DLD1 (cell line): Measurements from ENCODE around the gene IGSF5.
"Not testable (repeated sequence)": the region's sequence is repeated elsewhere in the genome, so short reads cannot be mapped to it uniquely, and the experiment has no call there.

Source experiments
- in situ Hi-C: cut with HindIII; loops from 2 replicates; pipeline ENCODE4 v1.10.0; 2017; ENCODE audit warnings: low sequenced_read_pairs

The IGSF5 gene

GRCh38 chr21:39737376-39738000 lies 7.5 kb upstream of the IGSF5 start:
- in situ Hi-C loops = no loop called here

GRCh38 chr21:39738566-39738965 lies 6.4 kb upstream of the IGSF5 start:
- in situ Hi-C loops = no loop called here

DNA sequence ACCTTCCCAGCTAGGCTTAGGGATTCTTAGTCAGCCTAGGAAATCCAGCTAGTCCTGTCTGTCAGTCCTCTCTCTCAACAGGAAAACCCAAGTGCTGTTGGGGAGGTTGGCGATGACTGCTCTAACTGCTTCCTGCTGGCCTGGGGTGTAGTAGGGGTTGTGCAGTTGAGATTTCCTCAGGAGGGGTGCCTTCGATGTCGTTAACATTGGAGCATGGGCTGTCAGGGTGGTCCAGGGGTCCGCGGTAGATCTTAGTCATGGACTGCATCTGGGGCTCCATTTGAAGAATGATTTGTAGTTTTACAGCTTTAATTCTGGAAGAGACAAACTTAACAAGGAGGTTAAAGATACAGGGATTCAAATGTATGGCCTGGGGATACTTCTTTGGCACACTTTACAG lies 5.5 kb upstream of the IGSF5 start:
- in situ Hi-C loops = not testable (repeated sequence)

DNA sequence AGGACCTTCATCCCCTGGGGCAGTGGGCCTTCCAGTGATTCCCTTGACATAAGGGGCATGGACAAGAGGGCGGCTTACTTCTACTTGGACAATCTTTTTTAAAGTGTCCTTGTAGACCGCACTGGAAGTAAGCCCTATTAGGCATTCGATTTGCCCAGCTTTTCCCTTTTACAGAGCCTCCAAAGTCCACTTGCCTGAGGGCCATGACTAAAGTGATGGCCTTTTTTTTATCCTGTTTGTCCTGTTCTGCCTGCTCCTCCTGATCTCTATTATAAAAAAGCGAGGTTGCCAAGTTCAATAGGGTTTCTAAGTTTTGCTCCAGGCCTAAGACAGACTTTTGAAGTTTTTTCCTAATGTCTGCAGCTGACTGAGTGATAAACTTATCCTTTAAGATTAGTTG lies 2.4 kb upstream of the IGSF5 start:
- in situ Hi-C loops = not testable (repeated sequence)

- in situ Hi-C loops = not testable (repeated sequence)
Observed at GRCh38 chr21:39745332-39745731, 349 bp downstream of the IGSF5 start.

- in situ Hi-C loops = no loop called here
Observed at GRCh38 chr21:39750670-39751069, 5.7 kb downstream of the IGSF5 start.

GRCh38 chr21:39754811-39755210 lies 9.8 kb downstream of the IGSF5 start:
- in situ Hi-C loops = no loop called here

GRCh38 chr21:39756285-39756684 lies 11.3 kb downstream of the IGSF5 start:
- in situ Hi-C loops = no loop called here

DNA sequence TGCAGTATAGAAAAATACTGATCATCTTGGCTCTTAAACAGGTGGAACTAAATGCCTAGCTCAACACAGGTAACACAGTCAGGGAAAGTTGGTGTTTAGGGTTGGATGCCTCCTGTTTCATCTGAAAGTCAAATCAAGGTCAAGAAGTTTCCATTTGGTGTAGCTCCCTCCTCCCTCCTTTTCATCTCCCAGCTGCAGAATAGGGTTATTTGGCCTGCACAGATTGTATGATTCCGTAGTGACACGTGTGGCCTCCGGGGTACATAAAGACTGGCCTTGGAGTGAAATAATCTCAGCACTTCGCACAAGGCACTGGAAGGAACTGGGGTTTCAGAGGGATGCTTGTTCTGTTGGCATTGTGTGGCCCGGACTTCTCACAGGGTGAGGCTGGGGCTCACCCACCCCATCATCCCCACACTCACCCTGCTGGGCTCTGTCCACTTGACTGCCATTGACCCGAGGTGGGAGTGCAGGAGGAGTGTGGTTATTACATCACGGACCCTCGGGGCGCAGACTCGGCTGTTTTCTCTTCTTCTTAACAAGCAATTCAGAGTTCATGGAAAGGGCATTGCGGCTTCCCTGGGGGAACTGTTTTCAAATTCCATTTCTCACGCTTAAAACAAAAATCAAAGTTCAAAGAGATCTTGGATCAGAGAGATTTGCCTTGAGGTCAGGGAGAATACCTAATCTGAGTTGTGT lies 18.4 kb downstream of the IGSF5 start:
- in situ Hi-C loops = no loop called here

DNA sequence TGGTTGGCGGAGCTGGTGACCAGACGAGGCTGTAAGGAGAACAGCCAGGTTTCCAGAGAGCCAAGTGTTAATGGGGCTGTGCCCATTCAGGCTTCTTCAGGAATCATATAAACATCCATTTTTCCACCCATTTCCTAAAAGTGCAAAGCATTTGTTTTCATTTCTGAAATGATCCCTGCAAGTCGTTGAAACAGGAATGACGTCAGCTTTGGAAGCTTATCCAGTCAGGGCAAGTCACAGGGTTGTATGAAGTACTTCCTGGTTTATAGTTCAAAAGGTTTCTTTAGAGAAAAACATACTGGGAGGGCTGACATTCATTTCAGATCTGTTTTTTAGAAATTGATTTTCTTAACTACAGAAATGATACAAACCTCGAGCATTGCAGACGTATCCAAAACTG lies 29.2 kb downstream of the IGSF5 start:
- in situ Hi-C loops = no loop called here

DNA sequence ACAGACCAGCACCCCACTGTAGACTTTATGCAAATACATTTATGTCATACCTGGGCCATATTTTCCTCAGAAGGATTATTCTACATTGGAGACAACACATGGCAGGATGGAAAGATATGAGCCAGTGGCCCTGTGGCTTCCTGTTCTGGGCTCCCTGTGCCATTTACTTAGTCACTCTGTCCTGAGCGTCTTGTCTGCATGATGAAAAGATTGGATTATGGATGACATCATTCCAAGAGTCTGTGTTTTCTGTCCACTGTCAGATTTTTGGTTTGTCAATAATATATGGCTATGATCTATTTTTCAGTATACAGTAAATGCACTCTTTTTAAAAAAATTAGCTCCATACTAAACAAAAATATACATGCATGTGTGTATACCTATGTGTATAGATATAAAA lies 30.8 kb downstream of the IGSF5 start:
- in situ Hi-C loops = no loop called here

GRCh38 chr21:39776589-39776988 lies 31.6 kb downstream of the IGSF5 start:
- in situ Hi-C loops = no loop called here

DNA sequence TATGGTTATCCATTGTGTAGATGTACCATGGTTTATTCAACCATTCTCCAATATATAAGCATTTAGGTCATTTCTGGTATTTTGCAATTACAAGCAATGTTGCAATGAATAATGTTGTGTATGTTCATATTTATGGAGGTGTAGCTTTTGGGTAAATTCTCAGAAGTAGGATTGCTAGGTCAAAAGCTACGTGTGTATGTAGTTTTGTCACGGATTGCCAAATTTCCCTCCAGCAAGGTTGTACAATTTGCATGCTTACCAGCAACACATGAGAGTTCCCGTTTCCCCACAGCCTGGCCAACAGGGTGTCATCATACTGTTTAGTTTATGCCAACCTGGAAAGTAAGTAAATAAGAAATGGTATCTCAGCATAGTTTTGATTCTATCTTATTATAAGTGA lies 36.3 kb downstream of the IGSF5 start:
- in situ Hi-C loops = no loop called here

- in situ Hi-C loops = no loop called here
Observed at GRCh38 chr21:39788383-39788782, 43.4 kb downstream of the IGSF5 start.

GRCh38 chr21:39796466-39796865 lies 51.5 kb downstream of the IGSF5 start:
- in situ Hi-C loops = no loop called here

- in situ Hi-C loops = no loop called here
Observed at GRCh38 chr21:39799178-39799577, 54.2 kb downstream of the IGSF5 start.

DNA sequence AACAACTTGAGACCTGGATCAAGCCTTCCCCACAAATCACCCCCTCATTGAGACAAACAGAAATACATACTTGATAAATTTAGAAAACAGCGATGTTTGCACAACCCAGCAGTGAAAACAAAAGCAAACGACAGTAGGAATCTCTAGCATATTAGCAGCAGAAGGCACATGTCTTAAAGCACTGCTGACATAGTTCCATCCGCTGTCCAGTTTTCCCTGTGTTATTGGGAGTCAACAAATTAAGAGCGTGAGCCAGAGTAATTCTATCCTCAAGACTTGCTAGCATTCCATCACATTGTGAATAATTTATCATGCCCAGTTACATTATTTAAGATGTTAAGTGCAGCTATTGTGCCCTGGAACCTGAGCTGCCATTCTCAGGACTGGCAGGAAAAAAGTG lies 55.3 kb downstream of the IGSF5 start:
- in situ Hi-C loops = no loop called here

- in situ Hi-C loops = no loop called here
Observed at GRCh38 chr21:39802217-39802616, 57.2 kb downstream of the IGSF5 start.

DNA sequence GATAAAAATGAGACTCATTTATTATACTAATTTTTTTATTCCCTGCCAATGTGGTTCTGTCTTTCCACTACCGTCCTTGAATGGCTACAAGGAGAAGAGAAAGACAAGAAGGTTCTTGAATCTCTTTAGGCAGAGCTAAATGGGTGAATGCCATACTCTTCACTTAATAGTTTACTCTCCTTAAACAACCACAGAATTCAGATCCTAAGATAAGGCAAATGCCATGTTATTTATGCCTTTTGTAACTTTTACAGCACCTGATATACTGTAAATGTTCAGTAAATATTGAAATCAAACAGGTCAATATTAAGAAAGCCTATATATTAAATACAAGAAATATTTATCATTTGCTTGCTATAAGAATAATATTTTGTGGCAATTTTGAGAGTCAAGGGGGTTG lies 58.4 kb downstream of the IGSF5 start:
- in situ Hi-C loops = no loop called here

GRCh38 chr21:39804240-39804639 lies 59.3 kb downstream of the IGSF5 start:
- in situ Hi-C loops = no loop called here

GRCh38 chr21:39805983-39806382 lies 61.0 kb downstream of the IGSF5 start:
- in situ Hi-C loops = no loop called here

GRCh38 chr21:39807738-39808137 lies 62.8 kb downstream of the IGSF5 start:
- in situ Hi-C loops = no loop called here

- in situ Hi-C loops = no loop called here
Observed at GRCh38 chr21:39809936-39810335, 65.0 kb downstream of the IGSF5 start.
